GM12878 (cell line): ENCODE measurements around the gene LSM12. TPM values are rescaled to one million over a fixed set of nuclear protein-coding genes. Genes with fewer than 3 reads are reported as not detected.

ENCODE experiments used
- ATAC-seq: fragments of 200-7000 bp; cut with Tn5 transposase; 3 replicates; pipeline ENCODE4 v1.9.1; 2020; ENCODE audit warnings: mild to moderate bottlenecking, moderate library complexity
- BruUV-seq: library from RNA; stranded (reverse); fragments of 400-500 nt; replicated peaks from 2 replicates; lab custom pipeline; 2021; lab: Mats Ljungman, UMichigan
- CTCF ChIA-PET: fragments of 300-600 bp; sonication (Branson Sonifier 250); formaldehyde crosslinking; extraction: SDS; loops from one replicate; lab custom pipeline; 2021; ENCODE audit warnings: inconsistent platforms; lab: Yijun Ruan, JAX
- POLR2A ChIA-PET: fragments of 350-600 bp; formaldehyde crosslinking; extraction: SDS; loops from one replicate; lab custom pipeline; 2021; ENCODE audit warnings: inconsistent platforms; lab: Charles Lee
- RAD21 ChIA-PET: fragments of 300-600 bp; sonication (Branson Sonifier 250); formaldehyde crosslinking; loops from one replicate; lab custom pipeline; 2023; ENCODE audit warnings: antibody characterized with exemption; ENCODE audit not compliant: unreplicated experiment; lab: Charles Lee
- SMC1A ChIA-PET: fragments of 300-600 bp; sonication (Branson Sonifier 250); formaldehyde crosslinking; loops from one replicate; lab custom pipeline; 2023; ENCODE audit not compliant: unreplicated experiment, uncharacterized antibody; lab: Charles Lee
- DNase-seq: peaks from one replicate; pipeline ENCODE4 v3.0.0-alpha.2; 2011; ENCODE audit warnings: low read depth, low spot score
- FAIRE-seq: peaks from 3 replicates; lab custom pipeline; 2011; peaks lifted over from hg19 to GRCh38; lab: Jason Lieb, UNC
- H2AFZ ChIP-seq: 2 replicates; pipeline ENCODE4 v1.6.0; 2011; ENCODE audit warnings: low read depth, low read length, control low read depth; ENCODE audit not compliant: control insufficient read depth
- H3K27ac ChIP-seq: 2 replicates; pipeline ENCODE4 v1.5.1; 2011; ENCODE audit warnings: control low read depth; ENCODE audit not compliant: control insufficient read depth, insufficient read depth
- H3K27me3 ChIP-seq, 2 experiments: replicated peaks in 1 of 2; 2 replicates each; pipeline versions ENCODE4 v1.6.0 to v1.6.1; 2011; ENCODE audit warnings: low read length in 1 of 2; ENCODE audit not compliant: control insufficient read depth in 2 of 2, insufficient read depth in 2 of 2
- H3K36me3 ChIP-seq, 2 experiments: 2 replicates each; pipeline ENCODE4 v1.5.1; 2011; ENCODE audit warnings: low read length in 1 of 2; ENCODE audit not compliant: control insufficient read depth in 2 of 2, insufficient read depth in 2 of 2
- H3K4me1 ChIP-seq: 2 replicates; pipeline ENCODE4 v1.6.1; 2011; ENCODE audit warnings: mild to moderate bottlenecking, low read length, moderate library complexity, mixed read lengths; ENCODE audit not compliant: control insufficient read depth, insufficient read depth
- H3K4me2 ChIP-seq: 2 replicates; pipeline ENCODE4 v1.6.0; 2011; ENCODE audit warnings: control low read depth; ENCODE audit not compliant: control insufficient read depth, insufficient read depth
- H3K4me3 ChIP-seq: fragments of 200-600 bp; sonication (generic); 2 replicates; pipeline ENCODE4 v1.5.1; 2016
- H3K79me2 ChIP-seq: 2 replicates; pipeline ENCODE4 v1.6.0; 2011; ENCODE audit warnings: low read length; ENCODE audit not compliant: control insufficient read depth, insufficient read depth
- H3K9ac ChIP-seq: 2 replicates; pipeline ENCODE4 v1.8.0; 2011; ENCODE audit warnings: low read length, control low read depth, mixed read lengths; ENCODE audit not compliant: control insufficient read depth, insufficient read depth
- H3K9me3 ChIP-seq: replicated peaks from 3 replicates; pipeline ENCODE4 v1.5.1; 2011; ENCODE audit warnings: mild to moderate bottlenecking, low read length; ENCODE audit not compliant: control insufficient read depth, insufficient read depth
- H4K20me1 ChIP-seq: 2 replicates; pipeline ENCODE4 v1.6.0; 2011; ENCODE audit not compliant: control insufficient read depth, insufficient read depth
- CHD2 ChIP-seq: IDR thresholded peaks from 2 replicates; pipeline ENCODE4 v1.6.1; 2011; ENCODE audit warnings: low read depth, low read length, improper control_type of control experiment, borderline replicate concordance
- E2F4 ChIP-seq: IDR thresholded peaks from 2 replicates; pipeline ENCODE4 v1.6.1; 2012; ENCODE audit warnings: low read depth, low read length, improper control_type of control experiment
- EP300 ChIP-seq, 2 experiments: fragments of 150-350 bp in 1 of 2; IDR thresholded peaks; 2 replicates each; pipeline ENCODE4 v1.6.1; 2011 to 2012; ENCODE audit warnings: low read depth in 2 of 2, low read length in 2 of 2, borderline replicate concordance in 1 of 2, improper control_type of control experiment in 1 of 2, inconsistent platforms in 1 of 2; ENCODE audit not compliant: control insufficient read depth in 1 of 2
- MLLT1 ChIP-seq: fragments of 450-650 bp; IDR thresholded peaks from 2 replicates; pipeline ENCODE4 v1.6.1; 2016; ENCODE audit warnings: mild to moderate bottlenecking
- PKNOX1 ChIP-seq: fragments of 450-650 bp; IDR thresholded peaks from 2 replicates; pipeline ENCODE4 v1.6.1; 2016; ENCODE audit warnings: mild to moderate bottlenecking
- REST ChIP-seq: IDR thresholded peaks from 2 replicates; pipeline ENCODE4 v1.6.1; 2012; ENCODE audit warnings: mild to moderate bottlenecking, low read depth, low read length
- ZBTB11 ChIP-seq: fragments of 450-650 bp; formaldehyde crosslinking; IDR thresholded peaks from 2 replicates; pipeline ENCODE4 v1.5.0; 2022; ENCODE audit warnings: mild to moderate bottlenecking, missing genetic modification characterization
- ZBTB33 ChIP-seq: fragments of 450-650 bp; IDR thresholded peaks from 2 replicates; pipeline ENCODE4 v1.6.1; 2017; ENCODE audit warnings: mild to moderate bottlenecking
- WGBS: methylation state at CpG from one replicate; pipeline ENCODE4 v1.1.6; 2016; ENCODE audit warnings: low lambda C conversion rate; ENCODE audit not compliant: insufficient replicate concordance, insufficient coverage; ENCODE audit errors: missing lambda C conversion rate; 5-methylcytosine and 5-hydroxymethylcytosine counted together
- in situ Hi-C: fragments of 300-500 bp; cut with MboI; formaldehyde crosslinking; loops from 9 replicates; pipeline ENCODE4 v1.14.3; 2018; ENCODE audit warnings: mixed read lengths
- intact Hi-C: fragments of 100-400 bp; cut with micrococcal nuclease; formaldehyde crosslinking; loops from one replicate; pipeline ENCODE4 v1.14.2; 2022; ENCODE audit not compliant: unreplicated experiment
- polyA plus RNA-seq, 11 experiments: library from polyadenylated mRNA; depleted of rRNA in 4 of 11; unstranded in 6 of 11; stranded (reverse) in 5 of 11; fragments of >200 nt; fragmentation: Nextera tagmentation in 4 of 11; fragmentation: Illumina TruSeq in 1 of 11; extraction: Ambion mirVana in 4 of 11; extraction: Trizol in 1 of 11; gene quantifications; 1 replicate in 1 of 11; 2 replicates in 10 of 11; pipeline versions ENCODE4 v1.2.1 to v1.2.3, GENCODE V29; 2011 to 2016; ENCODE audit warnings: inconsistent platforms in 2 of 11, missing spikeins in 2 of 11, low read depth in 1 of 11
- total RNA-seq, 4 experiments: library from RNA; depleted of rRNA in 3 of 4; stranded (reverse); fragments of >200 nt in 3 of 4; fragmentation: Illumina TruSeq in 1 of 4; extraction: Trizol in 1 of 4; gene quantifications; 2 replicates each; pipeline versions ENCODE4 v1.2.1 to v1.2.3, GENCODE V29; 2013 to 2021

The LSM12 gene
- total and polyA plus RNA-seq, 10 of the 15 experiments (the other 5 are each of a cell fraction or from before 2014, with no cell fraction given) = 51.1 to 206 (median 70.8) TPM

- H3K4me1 ChIP-seq = no peaks in the 10 kb centered on the region
- no peak for TF ChIP-seq PKNOX1
- TF ChIP-seq CHD2 = no peak
- no peak for TF ChIP-seq ZBTB33
- no peak for TF ChIP-seq EP300 (IDR thresholded peaks at IDR 0.05; ENCODE audit: borderline replicate concordance in 1 of 2, control insufficient read depth in 1 of 2, low read depth in 2 of 2, low read length in 2 of 2)
- TF ChIP-seq REST = no peak
- no peak for TF ChIP-seq ZBTB11 (CRISPR knock-in tag)
- no peak for TF ChIP-seq MLLT1
- TF ChIP-seq E2F4 = no peak
- H3K27me3 ChIP-seq = no peaks in the 10 kb centered on the region
- SMC1A ChIA-PET = interaction anchor here (1.0 to 4.7 kb wide), 4 partner anchors 12 to 100 kb away, joined by 3 to 20 read pairs (median 6); no protein-coding TSS in a partner anchor
- no peak overlapping the region for H3K27ac ChIP-seq
- peaks cover 26% of the 10 kb centered on the region for H3K79me2 ChIP-seq
- intact Hi-C loops (no loop called here), in situ Hi-C loops (loop anchor here (5.0 kb wide), 1 partner anchor 102 kb away; the partner anchor contains the start of gene PPY)
- no peaks in the 10 kb centered on the region for H4K20me1 ChIP-seq
- ATAC-seq (no peak), FAIRE-seq (no peak), DNase-seq (no peak)
- H2AFZ ChIP-seq = no peak overlapping the region
- H3K4me3 ChIP-seq = no peak overlapping the region
- H3K36me3 ChIP-seq = peaks cover 3 to 30% of the 10 kb centered on the region in 2 experiments
- no peak overlapping the region for H3K4me2 ChIP-seq
- BruUV-seq = TSS peak; percentile 36
- no peaks in the 10 kb centered on the region; the same call in 1 of the 3 replicates for H3K9me3 ChIP-seq
- WGBS = 100% methylated on average over 1 of the region's 1 CpG
- POLR2A ChIA-PET = interaction anchor here (1.6 kb wide), 1 partner anchor 23 kb away, joined by 5 read pairs; the partner anchor contains the start of gene LSM12
- RAD21 ChIA-PET = interaction anchor here (0.5 to 1.3 kb wide), 3 partner anchors 72 to 134 kb away, joined by 3 to 6 read pairs (median 4); no protein-coding TSS in a partner anchor
- H3K9ac ChIP-seq = no peak overlapping the region
- CTCF ChIA-PET = interaction anchor here (0.6 to 5.1 kb wide), 14 partner anchors 9 to 277 kb away, joined by 3 to 42 read pairs (median 4); partner anchors contain the start of gene HDAC5
These were observed 22.4 kb downstream of the LSM12 start for GRCh38 chr17:44044071-44044470.
